T-cell (primary cell): ENCODE measurements around the gene TTC3. TPM values are rescaled to one million over a fixed set of nuclear protein-coding genes. Genes with fewer than 3 reads are reported as not detected.

Experiments used
- ATAC-seq, 4 experiments: fragments of 200-7000 bp in 3 of 4; fragments of 150-1000 bp in 1 of 4; cut with Tn5 transposase; replicated peaks in 1 of 4; 1 replicate in 3 of 4; 2 replicates in 1 of 4; pipeline ENCODE4 v1.10.0; 2021; ENCODE audit warnings: moderate library complexity in 3 of 4, mild to moderate bottlenecking in 2 of 4, moderate number of reproducible peaks in 1 of 4
- CTCF ChIA-PET, 2 donors: fragments of 300-600 bp; sonication (Branson Sonifier 250); formaldehyde crosslinking; loops; one replicate each; lab custom pipeline; 2022; ENCODE audit warnings: antibody characterized with exemption in 2 of 2; lab: Charles Lee
- POLR2A ChIA-PET, 2 donors: fragments of 300-600 bp; sonication (Branson Sonifier 250); formaldehyde crosslinking; loops; one replicate each; lab custom pipeline; 2022; ENCODE audit warnings: antibody characterized with exemption in 2 of 2; lab: Charles Lee
- DNase-seq, 35 experiments: peaks; one replicate each; pipeline versions ENCODE4 v3.0.0 to v3.0.0-alpha.2; 2013 to 2023
- H3K27ac ChIP-seq: one replicate; pipeline ENCODE4 v1.5.1; 2013; ENCODE audit warnings: low read length
- H3K27me3 ChIP-seq, 2 experiments: replicated peaks in 1 of 2; 1 replicate in 1 of 2; 2 replicates in 1 of 2; pipeline versions ENCODE4 v1.6.1 to v1.7.0; 2013; ENCODE audit warnings: low read length in 1 of 2, mixed read lengths in 1 of 2; ENCODE audit not compliant: control insufficient read depth in 2 of 2, insufficient read depth in 2 of 2; ENCODE audit errors: extremely low read depth in 1 of 2
- H3K36me3 ChIP-seq, 2 donors: 1 replicate in 1 of 2; 2 replicates in 1 of 2; pipeline versions ENCODE4 v1.6.1 to v1.7.0; 2013; ENCODE audit warnings: low read length in 1 of 2; ENCODE audit not compliant: control insufficient read depth in 2 of 2, insufficient read depth in 1 of 2; ENCODE audit errors: extremely low read depth in 1 of 2
- H3K4me1 ChIP-seq, 2 experiments: 1 replicate in 1 of 2; 2 replicates in 1 of 2; pipeline versions ENCODE4 v1.6.1 to v1.7.0; 2013; ENCODE audit warnings: low read length in 2 of 2, mixed read lengths in 1 of 2; ENCODE audit not compliant: insufficient read depth in 2 of 2, control insufficient read depth in 1 of 2; ENCODE audit errors: extremely low read depth in 1 of 2
- H3K4me3 ChIP-seq, 2 donors: 1 replicate in 1 of 2; 2 replicates in 1 of 2; pipeline versions ENCODE4 v1.5.1 to v1.7.0; 2013; ENCODE audit warnings: mild to moderate bottlenecking in 2 of 2, low read length in 1 of 2, moderate library complexity in 1 of 2; ENCODE audit not compliant: control insufficient read depth in 1 of 2; ENCODE audit errors: extremely low read depth in 1 of 2
- H3K9me3 ChIP-seq: 2 replicates; pipeline ENCODE4 v1.7.0; 2013
- H3K27ac Mint-ChIP-seq, 2 donors: one replicate each; pipeline ENCODE4 v1.8.0; 2020 to 2021; ENCODE audit warnings: mild to moderate bottlenecking in 2 of 2, mixed read lengths in 2 of 2
- H3K27me3 Mint-ChIP-seq, 2 donors: one replicate each; pipeline ENCODE4 v1.8.0; 2021 to 2022; ENCODE audit warnings: mixed read lengths in 2 of 2
- H3K36me3 Mint-ChIP-seq: one replicate; pipeline ENCODE4 v1.8.0; 2021; ENCODE audit warnings: mixed read lengths
- H3K4me1 Mint-ChIP-seq, 3 donors: one replicate each; pipeline ENCODE4 v1.8.0; 2020 to 2022; ENCODE audit warnings: mixed read lengths in 3 of 3, mild to moderate bottlenecking in 1 of 3
- H3K4me3 Mint-ChIP-seq, 3 donors: one replicate each; pipeline ENCODE4 v1.8.0; 2020 to 2022; ENCODE audit warnings: mild to moderate bottlenecking in 3 of 3, mixed read lengths in 3 of 3, moderate library complexity in 3 of 3
- H3K9me3 Mint-ChIP-seq, 3 donors: one replicate each; pipeline ENCODE4 v1.8.0; 2020 to 2022; ENCODE audit warnings: mixed read lengths in 3 of 3
- WGBS: methylation state at CpG from one replicate; pipeline ENCODE4 v1.1.5; 2013; ENCODE audit warnings: missing lambda C conversion rate; ENCODE audit not compliant: insufficient coverage; 5-methylcytosine and 5-hydroxymethylcytosine counted together
- total RNA-seq, 35 experiments: library from RNA in 6 of 35; stranded (reverse) in 6 of 35; fragments of 120-200 nt in 1 of 35; gene quantifications; one replicate each; pipeline versions ENCODE4 v1.2.1 to v1.2.4 and lab custom pipeline; 2013 to 2026

Gene TTC3
- total RNA-seq, 5 donors from 2014 or later (not counting 1 experiment from before 2014, with no cell fraction given) = 125 to 153 (median 139) TPM

- H3K27me3 Mint-ChIP-seq = no peaks in the 10 kb centered on the region
Observed at GRCh38 chr21:37202221-37203110, 129.4 kb downstream of the TTC3 start.

GRCh38 chr21:37204580-37204979, 131.5 kb downstream of the TTC3 start:
- Mint-ChIP-seq H3K4me3 (no peak overlapping the region), H3K9me3 (peaks cover 0 to 3% (median 0%) of the 10 kb centered on the region in 3 donors), H3K27ac (no peak overlapping the region), H3K4me1 (peaks cover 13 to 23% (median 16%) of the 10 kb centered on the region in 3 donors), H3K36me3 (peaks cover 38% of the 10 kb centered on the region), H3K27me3 (no peaks in the 10 kb centered on the region)
- no peaks in the 10 kb centered on the region for H3K9me3 ChIP-seq
- H3K4me1 ChIP-seq = peaks cover 0 to 12% of the 10 kb centered on the region in 2 experiments
- ChIA-PET POLR2A (no interaction called here), CTCF (no interaction called here)
- H3K27me3 ChIP-seq = peaks cover 0 to 9% of the 10 kb centered on the region in 2 experiments
- H3K4me3 ChIP-seq = no peak overlapping the region
- no peak overlapping the region for H3K27ac ChIP-seq
- peaks cover 6 to 31% of the 10 kb centered on the region in 2 donors for H3K36me3 ChIP-seq
- WGBS = 100% methylated on average over 4 of the region's 7 CpGs
- ATAC-seq (no peak), DNase-seq (no peak)

More at GRCh38 chr21:37202221-37203110, 129.4 kb downstream of the TTC3 start:
- ChIA-PET CTCF (no interaction called here), POLR2A (no interaction called here)
- Histone ChIP-seq H3K27ac (no peak overlapping the region), H3K4me3 (no peak overlapping the region), H3K9me3 (no peaks in the 10 kb centered on the region), H3K4me1 (peaks cover 0 to 2% of the 10 kb centered on the region in 2 experiments), H3K36me3 (peaks cover 12 to 49% of the 10 kb centered on the region in 2 donors), H3K27me3 (peaks cover 0 to 3% of the 10 kb centered on the region in 2 experiments)
- ATAC-seq (no peak), DNase-seq (no peak)
- H3K4me3 Mint-ChIP-seq = no peak overlapping the region
- no peak overlapping the region for H3K27ac Mint-ChIP-seq
- H3K4me1 Mint-ChIP-seq = peaks cover 4 to 11% (median 6%) of the 10 kb centered on the region in 3 donors
- 94% methylated on average over 9 of the region's 14 CpGs for WGBS
- H3K36me3 Mint-ChIP-seq = peaks cover 55% of the 10 kb centered on the region
- peaks cover 0 to 3% (median 0%) of the 10 kb centered on the region in 3 donors for H3K9me3 Mint-ChIP-seq

- Mint-ChIP-seq H3K4me3 (no peak overlapping the region), H3K27me3 (no peaks in the 10 kb centered on the region), H3K27ac (no peak overlapping the region), H3K9me3 (peaks cover under 1 to 3% (median 1%) of the 10 kb centered on the region in 3 donors), H3K4me1 (peaks cover 13 to 23% (median 16%) of the 10 kb centered on the region in 3 donors), H3K36me3 (peaks cover 23% of the 10 kb centered on the region)
- no peak overlapping the region for H3K27ac ChIP-seq
- ATAC-seq = no peak
- H3K9me3 ChIP-seq = no peaks in the 10 kb centered on the region
- H3K36me3 ChIP-seq = peaks cover under 1 to 13% of the 10 kb centered on the region in 2 donors
- CTCF ChIA-PET = no interaction called here
- POLR2A ChIA-PET = no interaction called here
- H3K4me3 ChIP-seq = no peak overlapping the region
- 100% methylated on average over 2 of the region's 7 CpGs for WGBS
- H3K4me1 ChIP-seq = peaks cover 0 to 12% of the 10 kb centered on the region in 2 experiments
- peaks cover 0 to 13% of the 10 kb centered on the region in 2 experiments for H3K27me3 ChIP-seq
- DNase-seq = no peak
Observed at GRCh38 chr21:37206496-37206895, 133.4 kb downstream of the TTC3 start.

- ChIA-PET POLR2A (no interaction called here), CTCF (no interaction called here)
- Mint-ChIP-seq H3K4me1 (peaks cover 13 to 23% (median 16%) of the 10 kb centered on the region in 3 donors), H3K36me3 (peaks cover 13% of the 10 kb centered on the region), H3K4me3 (peak overlapping the region in 1 of 3 donors; percentile 22), H3K27ac (peak overlapping the region in 1 of 2 donors; percentile 30), H3K27me3 (no peaks in the 10 kb centered on the region), H3K9me3 (peaks cover 2 to 4% (median 3%) of the 10 kb centered on the region in 3 donors)
- Histone ChIP-seq H3K27me3 (peaks cover 0 to 13% of the 10 kb centered on the region in 2 experiments), H3K4me1 (peaks cover 0 to 12% of the 10 kb centered on the region in 2 experiments), H3K9me3 (no peaks in the 10 kb centered on the region), H3K27ac (no peak overlapping the region), H3K4me3 (no peak overlapping the region), H3K36me3 (peaks cover 0 to 6% of the 10 kb centered on the region in 2 donors)
- ATAC-seq (peak in 3 of 4 experiments; percentile 31 to 59 (median 47)), DNase-seq (no peak)
- 51% methylated on average over 6 of the region's 6 CpGs for WGBS
Observed at GRCh38 chr21:37207441-37208009, 134.5 kb downstream of the TTC3 start.

- H3K4me3 ChIP-seq = no peak overlapping the region
- WGBS = 29% methylated on average over 11 of the region's 15 CpGs
- DNase-seq (peak in 6 of 35 experiments; percentile 9 to 40 (median 13)), ATAC-seq (peak in 2 of 4 experiments; percentile 35 to 46)
- peak overlapping the region in 1 of 2 donors; percentile 18 for H3K27ac Mint-ChIP-seq
- H3K27me3 ChIP-seq = peaks cover 0 to 13% of the 10 kb centered on the region in 2 experiments
- peaks cover 0 to 2% of the 10 kb centered on the region in 2 donors for H3K36me3 ChIP-seq
- H3K9me3 ChIP-seq = no peaks in the 10 kb centered on the region
- POLR2A ChIA-PET = no interaction called here
- peaks cover 13 to 23% (median 16%) of the 10 kb centered on the region in 3 donors for H3K4me1 Mint-ChIP-seq
- no peak overlapping the region for H3K27ac ChIP-seq
- H3K36me3 Mint-ChIP-seq = peaks cover 6% of the 10 kb centered on the region
- CTCF ChIA-PET = no interaction called here
- peak overlapping the region in 1 of 3 donors; percentile 22 for H3K4me3 Mint-ChIP-seq
- peaks cover 2 to 4% (median 3%) of the 10 kb centered on the region in 3 donors for H3K9me3 Mint-ChIP-seq
- H3K4me1 ChIP-seq = peaks cover 0 to 12% of the 10 kb centered on the region in 2 experiments
- H3K27me3 Mint-ChIP-seq = no peaks in the 10 kb centered on the region
Observed at GRCh38 chr21:37208056-37208721, 135.1 kb downstream of the TTC3 start.

- no peak for DNase-seq
- no peaks in the 10 kb centered on the region for H3K36me3 ChIP-seq
- H3K4me3 ChIP-seq = no peak overlapping the region
- Mint-ChIP-seq H3K36me3 (peaks cover 5% of the 10 kb centered on the region), H3K27me3 (no peaks in the 10 kb centered on the region), H3K4me1 (peaks cover 13 to 23% (median 16%) of the 10 kb centered on the region in 3 donors), H3K9me3 (peaks cover 2 to 4% (median 3%) of the 10 kb centered on the region in 3 donors), H3K27ac (no peak overlapping the region), H3K4me3 (peak overlapping the region in 1 of 3 donors; percentile 22)
- WGBS = 100% methylated on average over 3 of the region's 15 CpGs
- H3K4me1 ChIP-seq = peaks cover 0 to 12% of the 10 kb centered on the region in 2 experiments
- CTCF ChIA-PET = no interaction called here
- POLR2A ChIA-PET = no interaction called here
- H3K27me3 ChIP-seq = peaks cover 0 to 13% of the 10 kb centered on the region in 2 experiments
- H3K9me3 ChIP-seq = no peaks in the 10 kb centered on the region
- no peak for ATAC-seq
- no peak overlapping the region for H3K27ac ChIP-seq
Observed at GRCh38 chr21:37208741-37209225, 135.7 kb downstream of the TTC3 start.
